ENCODE measurements around the gene CXCL6.

The CXCL6 gene

GRCh38 chr4:73868206-73869129 lies 32.0 kb downstream of the CXCL6 start:
- no peak for DNase-seq

- no peak for DNase-seq
Measured at GRCh38 chr4:73869130-73870055, 32.9 kb downstream of the CXCL6 start, which contains the start of gene CXCL1. TSS of gene CXCL1 (plus strand) at chr4:73869393. CDS start at chr4:73869471, 78 bp downstream.

- no peak for DNase-seq
Measured at GRCh38 chr4:73870260-73870659, 33.8 kb downstream of the CXCL6 start.

- DNase-seq, result no peak
Measured at GRCh38 chr4:73870768-73871167, 34.3 kb downstream of the CXCL6 start.

- no peak for DNase-seq
Measured at GRCh38 chr4:73871511-73872310, 35.2 kb downstream of the CXCL6 start.

- DNase-seq, result no peak
Measured at GRCh38 chr4:73872316-73873108, 36.0 kb downstream of the CXCL6 start.

GRCh38 chr4:73874386-73874785 lies 37.9 kb downstream of the CXCL6 start:
- DNase-seq, result no peak

GRCh38 chr4:73875401-73875800 lies 38.9 kb downstream of the CXCL6 start:
- no peak for DNase-seq

GRCh38 chr4:73883306-73883705 lies 46.8 kb downstream of the CXCL6 start:
- DNase-seq, result no peak

- DNase-seq, result no peak
Measured at GRCh38 chr4:73885574-73886267, 49.2 kb downstream of the CXCL6 start.

Data from C1 segment of cervical spinal cord (tissue), 14 donors.